ENCODE results near the gene RIPK4.

DNA sequence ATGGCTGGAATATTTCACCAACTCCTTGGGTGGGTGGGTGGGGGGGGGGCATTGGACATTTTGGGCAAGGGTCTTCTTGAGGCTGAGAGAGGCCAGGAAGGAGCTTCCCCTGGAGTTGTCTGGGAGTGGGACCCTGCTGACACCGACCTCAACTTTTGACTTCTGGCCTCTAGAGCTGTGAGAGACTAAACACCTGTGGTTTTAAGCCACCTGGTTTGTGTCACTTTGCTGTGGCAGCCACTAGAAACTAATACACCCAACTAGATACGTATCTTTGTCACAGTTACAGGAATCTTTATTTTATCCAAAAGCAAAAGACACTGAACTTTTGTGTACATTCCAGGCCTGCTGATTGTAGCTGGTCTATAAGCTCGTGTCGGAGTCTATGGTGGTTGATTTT lies 9.9 kb upstream of the RIPK4 start:
- TF ChIP-seq, protein P1, sequence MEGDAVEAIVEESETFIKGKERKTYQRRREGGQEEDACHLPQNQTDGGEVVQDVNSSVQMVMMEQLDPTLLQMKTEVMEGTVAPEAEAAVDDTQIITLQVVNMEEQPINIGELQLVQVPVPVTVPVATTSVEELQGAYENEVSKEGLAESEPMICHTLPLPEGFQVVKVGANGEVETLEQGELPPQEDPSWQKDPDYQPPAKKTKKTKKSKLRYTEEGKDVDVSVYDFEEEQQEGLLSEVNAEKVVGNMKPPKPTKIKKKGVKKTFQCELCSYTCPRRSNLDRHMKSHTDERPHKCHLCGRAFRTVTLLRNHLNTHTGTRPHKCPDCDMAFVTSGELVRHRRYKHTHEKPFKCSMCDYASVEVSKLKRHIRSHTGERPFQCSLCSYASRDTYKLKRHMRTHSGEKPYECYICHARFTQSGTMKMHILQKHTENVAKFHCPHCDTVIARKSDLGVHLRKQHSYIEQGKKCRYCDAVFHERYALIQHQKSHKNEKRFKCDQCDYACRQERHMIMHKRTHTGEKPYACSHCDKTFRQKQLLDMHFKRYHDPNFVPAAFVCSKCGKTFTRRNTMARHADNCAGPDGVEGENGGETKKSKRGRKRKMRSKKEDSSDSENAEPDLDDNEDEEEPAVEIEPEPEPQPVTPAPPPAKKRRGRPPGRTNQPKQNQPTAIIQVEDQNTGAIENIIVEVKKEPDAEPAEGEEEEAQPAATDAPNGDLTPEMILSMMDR (IDR thresholded peaks at IDR 0.05), result no peak
- no peak for TF ChIP-seq POLR2AphosphoS5 (IDR thresholded peaks at IDR 0.05; ENCODE audit: low read depth, low read length)

Measured in Panc1 (cell line).